Central memory CD4-positive, alpha-beta T cell (primary cell): Measurements from ENCODE around the gene PSEN1.

Experiments used
- DNase-seq: peaks from one replicate; pipeline ENCODE4 v3.0.0; 2022

PSEN1 gene

DNA sequence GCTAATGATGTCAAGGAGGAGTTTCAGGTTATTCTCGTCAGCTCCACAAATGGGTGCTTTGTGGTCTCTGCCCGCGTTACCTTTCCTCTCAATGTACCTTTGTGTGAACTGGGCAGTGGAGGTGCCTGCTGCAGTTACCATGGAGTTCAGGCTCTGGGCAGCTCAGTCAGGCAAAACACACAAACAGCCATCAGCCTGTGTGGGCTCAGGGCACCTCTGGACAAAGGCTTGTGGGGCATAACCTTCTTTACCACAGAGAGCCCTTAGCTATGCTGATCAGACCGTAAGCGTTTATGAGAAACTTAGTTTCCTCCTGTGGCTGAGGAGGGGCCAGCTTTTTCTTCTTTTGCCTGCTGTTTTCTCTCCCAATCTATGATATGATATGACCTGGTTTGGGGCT, 84.3 kb downstream of the PSEN1 start:
- no peak for DNase-seq

DNA sequence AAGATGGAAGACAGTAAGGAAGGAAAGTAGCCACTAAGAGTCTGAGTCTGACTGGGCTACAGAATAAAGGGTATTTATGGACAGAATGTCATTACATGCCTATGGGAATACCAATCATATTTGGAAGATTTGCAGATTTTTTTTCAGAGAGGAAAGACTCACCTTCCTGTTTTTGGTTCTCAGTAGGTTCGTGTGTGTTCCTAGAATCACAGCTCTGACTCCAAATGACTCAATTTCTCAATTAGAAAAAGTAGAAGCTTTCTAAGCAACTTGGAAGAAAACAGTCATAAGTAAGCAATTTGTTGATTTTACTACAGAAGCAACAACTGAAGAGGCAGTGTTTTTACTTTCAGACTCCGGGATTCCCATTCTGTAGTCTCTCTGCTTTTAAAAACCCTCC, 85.6 kb downstream of the PSEN1 start:
- no peak for DNase-seq

DNA sequence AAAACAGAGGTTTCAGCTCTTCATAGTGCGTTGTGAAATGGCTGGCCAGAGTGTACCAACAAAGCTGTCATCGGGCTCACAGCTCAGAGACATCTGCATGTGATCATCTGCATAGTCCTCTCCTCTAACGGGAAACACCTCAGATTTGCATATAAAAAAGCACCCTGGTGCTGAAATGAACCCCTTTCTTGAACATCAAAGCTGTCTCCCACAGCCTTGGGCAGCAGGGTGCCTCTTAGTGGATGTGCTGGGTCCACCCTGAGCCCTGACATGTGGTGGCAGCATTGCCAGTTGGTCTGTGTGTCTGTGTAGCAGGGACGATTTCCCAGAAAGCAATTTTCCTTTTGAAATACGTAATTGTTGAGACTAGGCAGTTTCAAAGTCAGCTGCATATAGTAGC, 86.7 kb downstream of the PSEN1 start:
- DNase-seq = no peak

DNA sequence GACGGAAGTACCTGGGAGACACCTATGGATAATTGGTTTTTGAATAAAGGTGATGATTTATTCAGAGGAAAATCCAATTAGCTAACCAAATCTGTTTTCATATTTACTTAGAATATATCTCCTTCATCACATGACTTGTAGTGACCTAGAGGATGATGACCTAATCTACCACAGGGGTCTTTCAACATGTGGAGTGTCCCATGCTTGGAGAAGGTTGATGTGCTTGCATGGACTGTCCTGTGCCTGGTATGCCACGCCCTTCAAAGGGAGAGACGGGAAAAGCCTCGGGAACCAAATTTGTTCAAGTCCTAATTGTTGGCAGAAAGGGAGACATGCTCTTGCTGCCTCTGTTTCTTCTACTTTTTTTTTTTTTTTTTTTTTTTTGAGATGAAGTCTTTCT, 89.2 kb downstream of the PSEN1 start:
- DNase-seq = no peak

DNA sequence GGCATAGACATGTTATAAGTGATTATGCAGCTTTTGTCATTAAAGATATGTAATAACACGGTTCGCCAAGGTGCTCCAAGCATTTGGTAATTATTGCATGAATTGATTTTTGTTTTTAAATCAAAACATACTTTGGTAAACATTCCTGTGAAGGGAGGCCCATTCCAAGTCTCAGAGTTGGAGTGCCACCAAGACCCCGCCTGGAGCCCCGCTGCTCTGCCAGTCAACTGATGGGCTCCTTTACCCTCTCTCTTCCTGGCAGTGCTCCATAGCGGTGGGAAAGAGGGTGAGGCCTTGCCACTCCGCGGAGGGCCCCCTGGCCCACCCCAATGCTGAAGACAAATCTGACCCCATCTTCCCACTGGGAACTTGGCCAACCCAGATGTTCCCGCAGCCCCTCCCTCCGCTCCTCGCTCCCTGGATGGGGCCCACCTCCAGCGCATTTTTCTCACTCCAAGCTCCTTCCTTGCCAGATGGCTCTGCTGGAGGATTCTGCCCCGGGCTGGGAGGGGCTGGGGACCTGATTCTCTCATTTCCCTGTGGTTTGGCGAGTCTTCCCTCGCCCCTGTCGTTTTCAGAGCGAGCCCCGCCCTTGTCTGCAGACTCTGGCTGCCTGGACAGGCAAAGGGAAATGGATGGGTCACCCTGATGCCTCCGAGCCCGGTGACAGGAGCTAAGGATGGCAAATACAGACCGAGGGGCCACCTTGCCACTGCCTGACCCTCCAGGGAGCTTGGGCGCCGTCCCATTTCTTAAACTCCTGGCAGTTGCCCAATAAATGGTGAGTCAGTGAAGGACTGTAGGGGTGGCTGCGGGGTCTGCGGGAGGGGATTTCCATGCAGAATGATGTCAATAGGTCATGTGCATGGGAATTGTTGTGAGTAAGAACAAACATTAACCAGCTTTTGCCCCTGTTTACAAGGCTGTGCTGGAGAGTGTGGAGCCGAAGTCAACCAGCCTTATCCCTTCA, 91.8 kb downstream of the PSEN1 start:
- no peak for DNase-seq

DNA sequence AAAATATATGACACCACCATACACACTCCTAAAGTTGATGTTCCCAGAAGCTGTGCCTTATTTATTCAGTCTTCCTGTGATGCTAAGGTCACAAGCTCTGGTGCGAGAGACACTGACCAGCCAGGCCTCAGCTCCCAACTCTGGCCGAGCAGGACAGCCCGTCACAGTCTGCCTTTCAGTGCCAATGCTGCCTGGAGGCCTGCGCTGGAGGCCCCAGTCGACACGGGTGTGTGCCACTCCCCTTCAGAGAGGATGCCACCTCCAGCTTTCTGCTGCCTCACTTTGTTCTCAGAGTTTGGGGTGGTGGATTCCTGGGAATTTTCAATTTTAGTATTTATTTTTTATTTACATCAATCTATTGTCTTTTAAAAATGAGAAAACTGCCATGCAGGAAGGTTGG, 93.7 kb downstream of the PSEN1 start:
- DNase-seq = no peak

DNA sequence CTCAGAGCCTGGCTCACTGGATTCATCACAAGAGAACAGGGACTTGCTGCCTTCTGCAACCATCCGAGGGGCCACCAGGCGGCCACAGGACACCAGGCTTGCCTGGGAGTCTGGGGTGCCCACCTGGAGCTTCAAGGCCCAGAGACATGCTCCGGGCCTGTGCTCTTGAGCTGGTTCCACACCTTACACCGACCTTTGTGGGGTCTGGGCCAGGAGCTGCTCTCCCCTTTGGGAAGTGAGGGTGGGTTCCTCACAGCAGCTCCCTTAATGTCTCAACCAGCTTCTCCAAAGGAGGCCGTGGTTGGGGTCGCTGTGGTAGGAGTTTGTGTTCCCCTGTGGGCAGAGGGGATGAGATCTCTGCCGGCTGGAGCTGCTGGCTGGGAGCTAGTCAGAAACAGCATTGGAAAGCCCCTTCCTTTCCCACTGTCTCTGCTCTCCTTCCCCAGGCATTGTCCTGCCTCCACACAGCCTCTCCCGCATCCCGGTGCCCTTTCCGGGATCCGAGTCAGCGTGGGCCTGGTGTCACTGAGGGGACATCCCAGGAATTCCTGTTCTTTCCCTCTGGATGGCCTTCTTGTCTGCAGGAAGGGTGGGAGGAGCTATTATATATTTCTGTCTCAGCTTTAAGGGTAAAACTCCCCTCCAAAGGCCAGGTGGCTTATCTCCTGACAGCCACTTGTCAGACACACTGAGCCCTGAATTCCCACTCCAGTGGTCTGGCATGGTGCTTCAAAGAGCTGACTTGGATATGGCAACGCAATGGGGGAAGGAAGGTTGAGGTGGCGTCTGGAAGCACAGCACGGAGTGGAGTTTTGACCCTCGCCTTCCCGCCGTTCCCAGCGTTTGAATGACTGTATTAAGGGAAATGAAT, 95.9 kb downstream of the PSEN1 start:
- DNase-seq = no peak

DNA sequence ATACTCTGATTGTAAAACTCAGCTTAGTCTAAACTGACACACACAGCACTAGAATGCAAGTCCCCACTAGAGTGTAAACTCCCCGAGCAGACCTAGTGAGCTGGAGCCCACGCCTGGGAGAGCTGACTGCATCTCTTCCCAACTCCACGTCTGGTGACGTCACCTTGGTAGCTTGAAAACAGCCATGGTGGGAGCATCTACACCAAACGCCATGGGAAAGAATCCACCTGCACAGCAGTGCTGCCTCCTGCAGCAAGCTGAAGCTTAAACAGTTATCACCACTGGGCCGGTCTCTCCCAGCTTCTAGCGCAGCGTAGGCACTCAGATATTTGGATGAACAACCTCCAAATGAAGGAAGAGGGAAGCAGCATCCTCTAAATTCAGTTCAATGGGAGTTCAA, 96.7 kb downstream of the PSEN1 start:
- DNase-seq = no peak

DNA sequence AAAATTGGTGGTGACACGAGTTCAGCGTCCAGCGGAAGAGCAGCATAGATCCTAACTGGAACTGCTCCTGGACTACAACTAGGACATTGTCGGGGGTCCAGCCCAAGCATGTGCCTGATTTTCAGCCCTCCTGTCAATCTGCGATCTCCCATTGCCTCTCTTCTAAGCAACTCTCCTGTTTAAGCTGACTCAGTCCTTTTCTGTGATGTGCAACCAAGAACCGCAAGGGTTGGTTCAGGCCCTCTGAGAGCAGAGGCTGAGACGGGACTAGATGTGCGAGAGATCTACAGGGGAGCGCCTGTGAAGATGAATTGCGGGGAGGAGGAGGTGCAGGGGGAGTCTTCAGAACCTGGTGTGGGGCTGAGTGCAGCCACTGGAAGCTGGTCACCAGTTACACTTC, 97.3 kb downstream of the PSEN1 start:
- DNase-seq = no peak

DNA sequence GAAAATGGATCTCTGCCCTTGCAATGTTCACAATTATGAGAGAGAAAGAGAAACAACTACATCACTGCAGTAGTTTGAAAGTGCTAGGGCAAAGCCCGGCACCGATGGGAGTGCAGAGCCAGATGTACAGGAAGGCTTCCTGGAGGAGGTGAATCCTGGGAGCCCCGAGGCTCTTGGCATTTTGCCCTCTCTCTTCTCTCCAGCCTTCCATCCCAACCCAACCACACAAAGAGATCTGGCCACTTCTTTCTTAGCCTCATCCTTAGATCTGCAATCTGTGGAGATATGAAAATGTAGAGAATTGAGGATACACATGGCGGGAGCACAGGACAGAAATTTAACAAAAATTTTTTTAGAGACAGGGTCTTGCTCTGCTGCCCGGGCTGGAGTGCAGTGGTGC, 97.7 kb downstream of the PSEN1 start:
- no peak for DNase-seq

DNA sequence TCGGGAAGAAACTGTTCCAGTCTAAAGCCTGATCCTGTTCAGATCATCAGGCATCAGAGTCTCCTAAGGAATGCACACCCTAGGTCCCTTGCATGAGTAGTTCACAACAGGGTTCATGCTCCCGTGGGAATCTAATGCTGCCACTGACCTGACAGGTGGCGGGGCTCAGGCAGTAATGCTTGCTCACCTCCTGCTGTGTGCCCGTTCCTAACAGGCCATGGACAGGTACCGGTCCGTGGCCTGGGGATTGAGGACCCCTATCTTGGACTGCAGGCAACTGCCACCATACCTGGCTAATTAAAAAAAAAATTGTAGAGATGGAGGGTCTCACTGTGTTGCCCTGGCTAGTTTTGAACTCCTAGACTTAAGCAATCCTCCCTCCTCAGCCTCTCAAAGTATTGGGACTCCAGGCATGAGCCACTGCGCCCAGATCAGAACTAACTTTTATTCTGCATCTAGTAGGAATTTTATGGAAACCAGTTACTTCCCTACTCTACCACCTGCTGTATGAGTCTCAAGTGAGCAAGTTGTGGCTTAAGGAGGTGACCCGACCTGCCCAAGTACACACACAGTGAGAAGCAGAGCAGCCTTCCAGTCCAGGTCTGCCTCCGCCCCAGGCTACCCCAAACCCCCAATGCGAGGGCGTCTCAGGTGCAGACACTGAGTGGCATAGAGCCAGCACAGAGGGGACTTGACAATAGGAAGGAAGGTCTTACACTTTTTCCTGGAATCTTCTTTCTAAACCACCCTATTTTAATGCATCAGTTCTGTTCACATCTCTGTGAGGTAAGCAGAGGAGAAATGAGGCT, 98.5 kb downstream of the PSEN1 start:
- DNase-seq = no peak

DNA sequence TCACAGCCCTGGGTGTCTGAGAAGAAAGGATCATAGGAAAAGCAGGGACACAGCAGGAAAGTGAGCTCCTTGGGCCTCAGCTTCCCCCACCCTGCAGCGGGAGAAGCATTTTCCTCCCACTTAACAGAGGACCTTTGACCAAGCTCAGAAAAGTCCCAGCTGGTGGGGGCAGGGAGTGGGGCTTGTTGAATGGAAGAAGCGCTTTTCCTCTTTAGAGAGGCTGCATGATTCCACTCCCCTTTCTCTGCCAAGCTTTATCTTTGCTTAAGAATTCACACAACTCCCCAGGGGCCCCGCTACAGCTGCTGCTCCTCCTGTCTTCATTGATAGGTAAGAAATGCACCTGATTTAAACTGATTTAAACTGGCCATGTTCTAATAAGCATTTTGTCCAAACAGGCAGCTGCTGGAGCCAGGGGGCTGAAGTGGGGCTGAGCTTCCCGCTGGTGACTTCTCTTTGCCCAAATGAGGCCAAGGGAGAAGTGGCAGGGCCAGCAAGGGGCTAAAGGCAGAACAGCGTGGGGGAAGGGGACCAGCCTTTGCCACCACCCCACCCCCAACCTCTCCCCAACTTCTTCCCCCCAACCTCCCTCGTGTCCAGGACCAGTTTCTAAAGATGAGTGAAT, 99.3 kb downstream of the PSEN1 start:
- DNase-seq = no peak

DNA sequence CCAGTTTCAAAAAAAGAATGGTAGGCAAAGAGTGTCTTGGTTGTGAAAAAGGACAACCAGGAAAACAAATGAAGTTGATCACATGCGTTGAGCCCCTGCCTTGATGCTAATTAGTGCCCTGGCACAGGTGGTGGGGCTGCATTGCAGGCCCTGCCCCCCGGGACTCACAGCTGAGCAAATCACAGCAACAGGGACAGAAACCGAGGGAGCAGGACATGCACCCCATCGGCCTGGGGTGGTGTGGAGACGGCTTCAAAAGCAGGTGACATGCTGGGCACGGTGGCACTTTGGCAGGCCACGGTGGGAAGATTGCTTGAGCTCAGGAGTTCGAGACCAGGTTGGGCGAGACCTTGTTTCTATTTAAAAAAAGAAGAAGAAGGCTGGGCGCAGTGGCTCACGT, 99.8 kb downstream of the PSEN1 start:
- DNase-seq = no peak

DNA sequence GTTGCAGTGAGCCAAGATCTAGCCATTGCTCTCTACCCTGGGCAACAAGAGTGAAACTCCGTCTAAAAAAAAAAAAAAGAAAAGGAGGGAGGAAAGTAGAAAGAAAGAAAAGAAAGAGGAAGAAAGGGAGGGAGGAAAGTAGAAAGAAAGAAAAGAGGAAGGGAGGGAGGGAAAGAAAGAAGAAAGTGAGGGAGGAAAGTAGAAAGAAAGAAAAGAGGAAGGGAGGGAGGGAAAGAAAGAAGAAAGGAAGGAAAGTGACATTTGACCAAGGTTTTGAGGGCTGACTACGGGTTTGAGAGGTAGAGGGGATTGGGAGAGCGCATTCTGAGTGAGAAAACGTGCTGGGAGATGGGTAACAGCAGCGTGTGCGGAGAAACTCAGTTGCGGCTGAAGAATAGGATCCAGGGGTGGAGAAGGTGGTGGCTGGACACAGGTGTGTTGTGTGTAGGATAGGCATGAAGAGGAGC, 100.5 kb downstream of the PSEN1 start:
- no peak for DNase-seq

DNA sequence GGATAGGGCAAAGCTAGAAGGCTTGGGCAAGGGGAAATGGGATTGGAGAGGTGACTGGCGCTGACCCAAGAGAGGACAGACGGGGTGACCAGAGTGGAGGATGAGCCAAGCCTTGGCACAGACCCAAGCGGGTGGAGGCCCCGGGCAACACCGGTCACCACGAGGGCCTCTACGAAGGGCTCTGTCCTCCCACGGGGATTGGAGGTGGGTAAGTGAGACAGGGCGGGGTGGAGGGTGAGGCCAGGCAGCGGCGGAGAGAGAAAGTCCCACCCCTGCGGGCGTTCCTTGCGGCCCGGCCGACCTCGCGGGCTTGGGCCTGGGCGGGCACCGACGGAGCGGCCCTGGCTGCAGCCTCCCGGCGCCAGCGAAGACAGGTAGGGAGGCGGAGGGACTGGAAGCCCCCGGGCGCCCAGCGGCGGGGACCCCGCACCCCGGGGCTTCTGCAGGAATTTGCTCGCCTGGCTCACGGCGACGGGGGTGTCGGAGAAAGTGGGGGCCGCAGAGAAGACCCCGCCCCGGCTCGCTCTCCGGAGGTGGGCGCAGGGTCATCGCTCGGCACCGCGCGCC, 101.0 kb downstream of the PSEN1 start, which contains the start of gene PAPLN:
Gene PAPLN, plus strand, starts transcription at position 288 of the 567 bp plus-strand sequence. CDS start 2,273 bp downstream, outside the sequence.
- DNase-seq = no peak

DNA sequence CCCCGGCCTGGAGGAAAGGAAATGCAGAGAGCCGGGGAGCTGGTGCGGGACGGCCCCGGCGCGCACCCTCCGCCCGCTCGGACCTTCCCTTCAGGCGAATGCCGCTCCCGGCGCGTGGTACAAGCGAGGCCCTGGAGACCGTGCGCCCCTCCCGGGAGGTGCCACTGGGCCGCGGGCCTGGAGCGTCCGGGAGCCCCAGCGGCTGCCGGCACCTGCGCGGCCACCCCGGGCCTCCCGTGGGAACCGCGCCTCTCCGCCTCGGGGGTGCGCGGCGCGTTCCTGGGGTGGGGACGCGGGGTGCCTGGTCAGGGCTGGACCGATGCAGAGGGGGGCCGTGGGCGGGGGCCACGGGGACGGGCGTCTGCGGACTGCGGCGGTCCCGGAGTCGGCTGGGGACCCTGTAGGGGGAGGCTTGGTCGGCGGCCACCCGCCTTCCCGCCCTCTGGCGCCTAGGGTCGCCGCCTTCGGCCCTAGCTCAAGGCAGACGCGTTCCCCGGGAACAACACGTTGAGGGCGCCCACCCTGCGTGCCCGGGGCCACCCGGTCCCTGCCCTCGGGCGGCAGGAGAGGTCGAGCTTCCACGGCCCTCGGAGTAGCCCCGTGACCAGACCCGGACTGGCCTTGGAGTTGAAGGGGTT, 101.6 kb downstream of the PSEN1 start:
- DNase-seq = no peak

DNA sequence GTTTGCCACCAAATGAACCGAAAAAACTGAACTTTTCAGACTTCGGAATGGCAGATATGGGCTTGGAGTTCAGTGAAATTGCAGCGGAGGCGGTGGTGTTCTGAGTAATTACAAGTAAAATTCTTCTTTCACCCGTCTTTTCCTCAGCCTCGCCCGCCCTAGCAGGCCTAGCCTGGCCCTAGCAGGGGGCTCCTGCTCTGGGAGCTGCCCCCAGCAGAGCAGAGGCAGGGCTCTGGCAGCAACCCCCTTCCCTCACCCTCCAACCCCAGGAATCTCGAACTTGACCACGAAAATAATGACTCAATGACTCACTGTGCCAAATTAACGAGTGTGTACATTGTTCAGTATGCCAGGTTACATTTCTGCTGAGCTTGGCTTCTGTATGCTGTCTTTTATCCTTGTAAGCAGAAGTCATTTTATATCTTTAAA, 102.1 kb downstream of the PSEN1 start:
- no peak for DNase-seq

DNA sequence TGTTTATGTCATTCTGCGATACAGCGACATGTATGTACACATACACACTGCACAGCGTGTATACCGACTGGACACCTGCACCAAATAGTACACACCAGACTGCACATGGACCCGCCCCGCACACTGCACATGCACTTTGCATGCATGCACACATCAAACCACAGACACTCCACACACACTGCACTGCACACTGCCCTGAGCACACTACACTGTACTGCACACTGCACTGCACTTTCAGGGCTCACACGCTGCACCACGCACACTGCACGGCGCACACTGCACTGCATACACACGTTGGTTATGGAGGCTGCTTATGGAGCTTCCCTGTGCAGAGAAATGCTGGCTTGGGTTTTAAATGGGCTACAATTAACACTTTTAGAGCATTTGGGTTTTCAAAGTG, 102.6 kb downstream of the PSEN1 start:
- DNase-seq = no peak

DNA sequence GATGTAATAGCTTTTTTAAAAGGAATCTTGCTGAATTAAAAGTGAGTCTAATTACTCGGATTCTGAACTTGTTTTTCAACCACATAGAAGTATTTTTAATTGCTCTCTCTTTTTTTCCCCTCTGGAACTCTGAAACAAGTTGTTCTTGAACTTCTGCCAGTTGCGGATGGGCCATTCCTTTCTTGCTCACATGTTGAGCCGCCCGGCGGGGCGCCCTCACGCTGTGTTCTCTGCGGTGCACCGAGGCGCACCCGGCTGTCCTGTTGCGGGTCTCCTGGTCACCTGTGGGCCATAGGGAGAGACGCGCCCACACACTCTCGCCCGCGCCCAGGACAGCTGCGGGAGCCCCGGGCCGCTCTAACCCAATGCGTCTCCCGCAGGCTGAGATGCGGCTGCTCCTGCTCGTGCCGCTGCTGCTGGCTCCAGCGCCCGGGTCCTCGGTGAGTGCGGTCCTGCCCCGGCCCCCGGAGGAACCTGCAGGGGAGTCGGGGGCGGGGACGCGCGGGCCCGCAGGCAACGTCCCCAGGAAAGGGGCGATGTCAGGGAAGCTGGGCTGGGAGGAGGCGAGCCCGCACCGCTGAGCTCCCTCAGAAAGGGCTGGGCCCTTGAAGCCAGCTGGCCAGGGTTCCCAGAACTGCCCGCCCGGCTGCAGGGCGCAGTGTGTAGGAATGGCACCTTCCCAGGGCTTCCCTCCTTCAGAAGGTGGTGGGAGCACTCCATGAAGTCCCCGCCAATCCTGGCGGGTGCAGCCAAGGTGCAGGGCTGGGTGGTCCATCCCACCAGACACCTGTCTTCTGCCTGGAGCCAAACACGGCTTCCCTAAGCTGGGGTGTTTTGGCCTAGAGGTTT, 103.3 kb downstream of the PSEN1 start:
- DNase-seq = no peak

DNA sequence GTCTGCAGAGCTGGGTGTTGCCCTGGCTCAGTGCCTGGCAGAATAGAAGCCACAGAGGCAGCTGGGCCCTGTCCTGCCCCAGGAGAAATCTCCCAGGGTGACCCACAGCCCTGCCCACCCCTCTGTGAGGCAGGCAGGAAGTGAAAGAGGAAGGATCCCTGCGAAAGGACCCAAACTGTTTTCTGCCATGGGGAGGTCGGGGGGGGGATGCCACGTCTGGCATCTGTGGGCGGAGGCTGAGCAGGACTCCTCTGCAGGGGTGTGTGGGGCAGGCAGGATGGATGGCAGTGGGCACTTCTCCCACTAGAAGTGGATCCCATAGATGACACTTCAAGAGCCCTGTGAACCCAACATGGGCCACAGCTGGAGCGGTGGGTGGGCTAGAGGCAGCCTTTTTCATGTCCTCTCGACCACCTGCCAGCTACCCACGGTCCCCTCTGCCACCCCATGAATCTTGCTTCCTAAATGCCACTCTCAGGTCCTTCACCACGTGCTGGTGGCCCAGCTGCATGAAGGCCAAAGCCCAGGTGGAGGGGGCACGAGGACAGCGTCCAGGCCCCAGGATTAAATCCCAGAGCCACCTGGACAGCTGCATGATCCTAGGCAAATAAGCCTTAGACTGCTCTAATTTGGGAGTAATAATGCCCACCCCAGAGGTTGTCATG, 104.6 kb downstream of the PSEN1 start:
- DNase-seq = no peak
